ENCODE measurements around the gene IFT52. TPM values are rescaled to one million over a fixed set of nuclear protein-coding genes. Genes with fewer than 3 reads are reported as not detected.

The IFT52 gene
- total RNA-seq, 2 donors from 2014 or later: 12.6 to 19.2 TPM

- Histone ChIP-seq H3K9me3 (no peaks in the 10 kb centered on the region), H3K4me1 (no peaks in the 10 kb centered on the region), H3K27ac (no peak overlapping the region), H3K36me3 (no peaks in the 10 kb centered on the region), H3K9ac (ENCODE audit: low read depth in 2 of 2, low read length in 2 of 2) (no peak overlapping the region), H3K4me3 (no peak overlapping the region), H3K27me3 (no peaks in the 10 kb centered on the region)
- no peak for TF ChIP-seq CTCF (IDR thresholded peaks at IDR 0.05)
- no peak for DNase-seq
- intact Hi-C loops (cut with DNase I): no loop called here
Measured at GRCh38 chr20:43576108-43576507, 14.6 kb upstream of the IFT52 start.

GRCh38 chr20:43579861-43580793 is 10.6 kb upstream of the IFT52 start:
- no peak for TF ChIP-seq CTCF (IDR thresholded peaks at IDR 0.05)
- DNase-seq: peak; percentile 23
- intact Hi-C loops (cut with DNase I): no loop called here
- no peaks in the 10 kb centered on the region for H3K4me1 ChIP-seq
- no peak overlapping the region for H3K4me3 ChIP-seq
- H3K9me3 ChIP-seq: no peaks in the 10 kb centered on the region
- H3K9ac ChIP-seq (ENCODE audit: low read depth in 2 of 2, low read length in 2 of 2): peak overlapping the region in 1 of 2 donors; percentile 58
- no peaks in the 10 kb centered on the region for H3K27me3 ChIP-seq
- H3K36me3 ChIP-seq: no peaks in the 10 kb centered on the region
- H3K27ac ChIP-seq: peak overlapping the region; percentile 68

GRCh38 chr20:43583133-43583864 is 7.4 kb upstream of the IFT52 start:
- no peak for DNase-seq
- TF ChIP-seq CTCF (IDR thresholded peaks at IDR 0.05): no peak
- no peaks in the 10 kb centered on the region for H3K9me3 ChIP-seq
- no peak overlapping the region for H3K9ac ChIP-seq (ENCODE audit: low read depth in 2 of 2, low read length in 2 of 2)
- H3K27ac ChIP-seq: no peak overlapping the region
- no peaks in the 10 kb centered on the region for H3K36me3 ChIP-seq
- H3K4me1 ChIP-seq: no peaks in the 10 kb centered on the region
- H3K4me3 ChIP-seq: no peak overlapping the region
- intact Hi-C loops (cut with DNase I): no loop called here
- no peaks in the 10 kb centered on the region for H3K27me3 ChIP-seq

GRCh38 chr20:43583982-43584432 is 6.7 kb upstream of the IFT52 start:
- no peak overlapping the region for H3K9ac ChIP-seq (ENCODE audit: low read depth in 2 of 2, low read length in 2 of 2)
- peak; percentile 44 for DNase-seq
- no peaks in the 10 kb centered on the region for H3K27me3 ChIP-seq
- H3K27ac ChIP-seq: no peak overlapping the region
- no peaks in the 10 kb centered on the region for H3K4me1 ChIP-seq
- H3K4me3 ChIP-seq: no peak overlapping the region
- intact Hi-C loops (cut with DNase I): no loop called here
- H3K36me3 ChIP-seq: no peaks in the 10 kb centered on the region
- no peak for TF ChIP-seq CTCF (IDR thresholded peaks at IDR 0.05)
- H3K9me3 ChIP-seq: no peaks in the 10 kb centered on the region

GRCh38 chr20:43584448-43585136 is 6.1 kb upstream of the IFT52 start:
- no peak for DNase-seq
- intact Hi-C loops (cut with DNase I): no loop called here
- Histone ChIP-seq H3K27ac (no peak overlapping the region), H3K36me3 (no peaks in the 10 kb centered on the region), H3K4me1 (no peaks in the 10 kb centered on the region), H3K4me3 (no peak overlapping the region), H3K27me3 (no peaks in the 10 kb centered on the region), H3K9me3 (no peaks in the 10 kb centered on the region), H3K9ac (ENCODE audit: low read depth in 2 of 2, low read length in 2 of 2) (no peak overlapping the region)
- TF ChIP-seq CTCF (IDR thresholded peaks at IDR 0.05): no peak

All from colonic mucosa (tissue), 4 donors.